ENCODE results near the gene SNF8. TPM values are rescaled to one million over a fixed set of nuclear protein-coding genes. Genes with fewer than 3 reads are reported as not detected.

The SNF8 gene
- polyA plus RNA-seq, 1 donor (not counting 4 experiments of a cell fraction or from before 2014, with no cell fraction given), result 90.5 TPM

GRCh38 chr17:48930435-48930873 lies 14.2 kb downstream of the SNF8 start:
- H3K9me3 ChIP-seq (ENCODE audit: control insufficient read depth, low read depth, low read length), result no peaks in the 10 kb centered on the region
- no peaks in the 10 kb centered on the region for H3K79me2 ChIP-seq (ENCODE audit: control insufficient read depth, insufficient read depth, low read length)
- H3K4me2 ChIP-seq (ENCODE audit: control insufficient read depth, extremely low read depth, insufficient read depth, low read depth, low read length), result no peak overlapping the region
- H3K36me3 ChIP-seq (ENCODE audit: control insufficient read depth in 2 of 2, extremely low read depth in 1 of 2, insufficient read depth in 2 of 2, low read length in 2 of 2), result peaks cover 35 to 76% of the 10 kb centered on the region in 2 experiments
- FAIRE-seq (no peak), DNase-seq (ENCODE audit: low read depth, low spot score) (no peak)
- dilution Hi-C loops (cut with MboI; ENCODE audit: extremely low pct_ligation_motif_present, low sequenced_read_pairs), result no loop called here
- no peak overlapping the region for H3K27ac ChIP-seq (ENCODE audit: control insufficient read depth, insufficient read depth, low read length)
- no peaks in the 10 kb centered on the region for H3K9me1 ChIP-seq (ENCODE audit: control insufficient read depth, extremely low read depth, insufficient read depth, low read length)
- no peak for TF ChIP-seq EZH2 (IDR thresholded peaks at IDR 0.05; ENCODE audit: low read length)
- TF ChIP-seq, protein P1, sequence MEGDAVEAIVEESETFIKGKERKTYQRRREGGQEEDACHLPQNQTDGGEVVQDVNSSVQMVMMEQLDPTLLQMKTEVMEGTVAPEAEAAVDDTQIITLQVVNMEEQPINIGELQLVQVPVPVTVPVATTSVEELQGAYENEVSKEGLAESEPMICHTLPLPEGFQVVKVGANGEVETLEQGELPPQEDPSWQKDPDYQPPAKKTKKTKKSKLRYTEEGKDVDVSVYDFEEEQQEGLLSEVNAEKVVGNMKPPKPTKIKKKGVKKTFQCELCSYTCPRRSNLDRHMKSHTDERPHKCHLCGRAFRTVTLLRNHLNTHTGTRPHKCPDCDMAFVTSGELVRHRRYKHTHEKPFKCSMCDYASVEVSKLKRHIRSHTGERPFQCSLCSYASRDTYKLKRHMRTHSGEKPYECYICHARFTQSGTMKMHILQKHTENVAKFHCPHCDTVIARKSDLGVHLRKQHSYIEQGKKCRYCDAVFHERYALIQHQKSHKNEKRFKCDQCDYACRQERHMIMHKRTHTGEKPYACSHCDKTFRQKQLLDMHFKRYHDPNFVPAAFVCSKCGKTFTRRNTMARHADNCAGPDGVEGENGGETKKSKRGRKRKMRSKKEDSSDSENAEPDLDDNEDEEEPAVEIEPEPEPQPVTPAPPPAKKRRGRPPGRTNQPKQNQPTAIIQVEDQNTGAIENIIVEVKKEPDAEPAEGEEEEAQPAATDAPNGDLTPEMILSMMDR (optimal IDR thresholded peaks at IDR 0.05 in 1 of 3, IDR thresholded peaks at IDR 0.05 in 1 of 3, conservative IDR thresholded peaks at IDR 0.05 in 1 of 3; ENCODE audit: extremely low read depth in 1 of 3, insufficient read depth in 2 of 3, low read length in 3 of 3), result no peak
- H2AFZ ChIP-seq (ENCODE audit: control insufficient read depth, low read length), result no peak overlapping the region
- no peaks in the 10 kb centered on the region for H3K4me1 ChIP-seq (ENCODE audit: control insufficient read depth, extremely low read depth, insufficient read depth, low read length)
- no peak overlapping the region for H3K9ac ChIP-seq (ENCODE audit: control insufficient read depth, extremely low read depth, insufficient read depth, low read length)
- no peaks in the 10 kb centered on the region for H3K27me3 ChIP-seq (ENCODE audit: control insufficient read depth, extremely low read depth, insufficient read depth, low read length)
- no peak overlapping the region for H3K4me3 ChIP-seq (ENCODE audit: control insufficient read depth in 2 of 3, extremely low read depth in 1 of 3, insufficient read depth in 2 of 3, low read depth in 1 of 3, low read length in 3 of 3)
- no peaks in the 10 kb centered on the region for H4K20me1 ChIP-seq (ENCODE audit: control insufficient read depth, extremely low read depth, insufficient read depth, low read length)

DNA sequence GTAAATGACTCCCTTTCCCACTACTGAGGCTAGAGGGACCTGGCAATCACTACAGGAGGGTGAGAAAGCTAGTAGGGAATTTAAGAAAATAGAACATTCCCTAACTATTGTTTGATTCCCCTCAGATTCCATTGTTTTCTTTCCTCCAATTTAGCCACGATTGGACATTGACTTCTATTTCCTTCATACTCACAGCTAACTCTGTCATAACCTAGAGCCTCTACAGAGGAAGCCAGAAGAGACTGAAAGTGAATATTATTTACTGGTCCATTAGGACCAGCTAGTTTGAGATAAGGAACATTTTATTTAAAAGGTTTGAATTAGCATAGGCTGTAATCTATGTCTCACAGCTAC lies 14.9 kb downstream of the SNF8 start:
- no peaks in the 10 kb centered on the region for H3K27me3 ChIP-seq (ENCODE audit: control insufficient read depth, extremely low read depth, insufficient read depth, low read length)
- H3K9me3 ChIP-seq (ENCODE audit: control insufficient read depth, low read depth, low read length), result no peaks in the 10 kb centered on the region
- H3K36me3 ChIP-seq (ENCODE audit: control insufficient read depth in 2 of 2, extremely low read depth in 1 of 2, insufficient read depth in 2 of 2, low read length in 2 of 2), result peaks cover 34 to 78% of the 10 kb centered on the region in 2 experiments
- H3K4me3 ChIP-seq (ENCODE audit: control insufficient read depth in 2 of 3, extremely low read depth in 1 of 3, insufficient read depth in 2 of 3, low read depth in 1 of 3, low read length in 3 of 3), result no peak overlapping the region
- TF ChIP-seq EZH2 (IDR thresholded peaks at IDR 0.05; ENCODE audit: low read length), result no peak
- TF ChIP-seq, protein P1 (optimal IDR thresholded peaks at IDR 0.05 in 1 of 3, IDR thresholded peaks at IDR 0.05 in 1 of 3, conservative IDR thresholded peaks at IDR 0.05 in 1 of 3; ENCODE audit: extremely low read depth in 1 of 3, insufficient read depth in 2 of 3, low read length in 3 of 3), result no peak
- FAIRE-seq (no peak), DNase-seq (ENCODE audit: low read depth, low spot score) (no peak)
- no peak overlapping the region for H3K27ac ChIP-seq (ENCODE audit: control insufficient read depth, insufficient read depth, low read length)
- no peaks in the 10 kb centered on the region for H3K9me1 ChIP-seq (ENCODE audit: control insufficient read depth, extremely low read depth, insufficient read depth, low read length)
- dilution Hi-C loops (cut with MboI; ENCODE audit: extremely low pct_ligation_motif_present, low sequenced_read_pairs), result no loop called here
- no peak overlapping the region for H2AFZ ChIP-seq (ENCODE audit: control insufficient read depth, low read length)
- H3K9ac ChIP-seq (ENCODE audit: control insufficient read depth, extremely low read depth, insufficient read depth, low read length), result no peak overlapping the region
- no peaks in the 10 kb centered on the region for H4K20me1 ChIP-seq (ENCODE audit: control insufficient read depth, extremely low read depth, insufficient read depth, low read length)
- H3K4me1 ChIP-seq (ENCODE audit: control insufficient read depth, extremely low read depth, insufficient read depth, low read length), result no peaks in the 10 kb centered on the region
- no peak overlapping the region for H3K4me2 ChIP-seq (ENCODE audit: control insufficient read depth, extremely low read depth, insufficient read depth, low read depth, low read length)
- no peaks in the 10 kb centered on the region for H3K79me2 ChIP-seq (ENCODE audit: control insufficient read depth, insufficient read depth, low read length)

Measured in keratinocyte (primary cell).